GM23248 (cell line): ENCODE data around the gene CADM1.

Source experiments
- EZH2 ChIP-seq: fragments of 200-600 bp; sonication (generic); IDR thresholded peaks from 2 replicates; pipeline ENCODE4 v1.6.1; 2018; ENCODE audit warnings: antibody characterized with exemption, mild to moderate bottlenecking; ENCODE audit not compliant: insufficient read depth, poor library complexity, severe bottlenecking
- EZH2phosphoT487 ChIP-seq: fragments of 200-600 bp; sonication (generic); IDR thresholded peaks from 2 replicates; pipeline ENCODE4 v1.6.1; 2018; ENCODE audit warnings: antibody characterized with exemption, moderate library complexity, mild to moderate bottlenecking, low read depth; ENCODE audit not compliant: insufficient read depth

- TF ChIP-seq EZH2 (no peak), EZH2phosphoT487 (no peak)
These were observed 140.8 kb downstream of the CADM1 start for GRCh38 chr11:115363426-115363825.
